Endothelial cell of hepatic sinusoid (primary cell): ENCODE results near the gene ANKS1B.

Source experiments
- in situ Hi-C: cut with HindIII; loops from 2 replicates; pipeline ENCODE4 v1.10.0; 2017; ENCODE audit warnings: low sequenced_read_pairs

ANKS1B gene

GRCh38 chr12:98985156-98985555, 999.6 kb downstream of the ANKS1B start:
- in situ Hi-C loops, result no loop called here

- in situ Hi-C loops, result no loop called here
Measured at GRCh38 chr12:98983647-98984046, 1001.1 kb downstream of the ANKS1B start.

- in situ Hi-C loops, result no loop called here
Measured at GRCh38 chr12:98980508-98980907, 1004.2 kb downstream of the ANKS1B start.

- in situ Hi-C loops, result no loop called here
Measured at GRCh38 chr12:98977186-98977585, 1007.5 kb downstream of the ANKS1B start.

- in situ Hi-C loops, result no loop called here
Measured at GRCh38 chr12:98974767-98975381, 1009.9 kb downstream of the ANKS1B start.

GRCh38 chr12:98973395-98973794, 1011.3 kb downstream of the ANKS1B start:
- in situ Hi-C loops, result no loop called here

- in situ Hi-C loops, result no loop called here
Measured at GRCh38 chr12:98970950-98971349, 1013.8 kb downstream of the ANKS1B start.

- in situ Hi-C loops, result no loop called here
Measured at GRCh38 chr12:98970210-98970609, 1014.5 kb downstream of the ANKS1B start.

- in situ Hi-C loops, result no loop called here
Measured at GRCh38 chr12:98968896-98969295, 1015.8 kb downstream of the ANKS1B start.

- in situ Hi-C loops, result loop anchor here (10.0 kb wide), 1 partner anchor 58 kb away; no protein-coding TSS in a partner anchor
Measured at GRCh38 chr12:98957135-98957534, 1027.6 kb downstream of the ANKS1B start.

GRCh38 chr12:98955284-98955683, 1029.5 kb downstream of the ANKS1B start:
- in situ Hi-C loops, result loop anchor here (10.0 kb wide), 1 partner anchor 60 kb away; no protein-coding TSS in a partner anchor

GRCh38 chr12:98954506-98954905, 1030.2 kb downstream of the ANKS1B start:
- in situ Hi-C loops, result loop anchor here (10.0 kb wide), 1 partner anchor 60 kb away; no protein-coding TSS in a partner anchor

- in situ Hi-C loops, result loop anchor here (10.0 kb wide), 1 partner anchor 63 kb away; no protein-coding TSS in a partner anchor
Measured at GRCh38 chr12:98951406-98951805, 1033.3 kb downstream of the ANKS1B start.

GRCh38 chr12:98948343-98948949, 1036.3 kb downstream of the ANKS1B start:
- in situ Hi-C loops, result loop anchor here (10.0 kb wide), 1 partner anchor 144 kb away; no protein-coding TSS in a partner anchor

GRCh38 chr12:98945864-98946263, 1038.9 kb downstream of the ANKS1B start:
- in situ Hi-C loops, result loop anchor here (10.0 kb wide), 1 partner anchor 141 kb away; no protein-coding TSS in a partner anchor

- in situ Hi-C loops, result loop anchor here (5.0 to 10.0 kb wide), 2 partner anchors 53 to 135 kb away; no protein-coding TSS in a partner anchor
Measured at GRCh38 chr12:98939926-98940325, 1044.8 kb downstream of the ANKS1B start.

GRCh38 chr12:98939350-98939749, 1045.4 kb downstream of the ANKS1B start:
- in situ Hi-C loops, result loop anchor here (5.0 kb wide), 1 partner anchor 52 kb away; no protein-coding TSS in a partner anchor

GRCh38 chr12:98935847-98936246, 1048.9 kb downstream of the ANKS1B start:
- in situ Hi-C loops, result loop anchor here (5.0 kb wide), 1 partner anchor 49 kb away; no protein-coding TSS in a partner anchor

GRCh38 chr12:98922871-98923270, 1061.9 kb downstream of the ANKS1B start:
- in situ Hi-C loops, result no loop called here

GRCh38 chr12:98918176-98918863, 1066.4 kb downstream of the ANKS1B start:
- in situ Hi-C loops, result no loop called here

GRCh38 chr12:98916106-98916505, 1068.6 kb downstream of the ANKS1B start:
- in situ Hi-C loops, result no loop called here
